HG02885 (cell line): Measurements from ENCODE around the gene DYRK2.
A peak's percentile ranks its signal among the peaks of the same experiment; 100 is the strongest.

Source experiments
- ATAC-seq: cut with Tn5 transposase; IDR thresholded peaks from one replicate; pipeline ENCODE4 v1.9.1; 2021; ENCODE audit warnings: mild to moderate bottlenecking; ENCODE audit not compliant: unreplicated experiment, poor library complexity

The DYRK2 gene

GRCh38 chr12:67697443-67697842 is 48.9 kb downstream of the DYRK2 start:
- ATAC-seq: no peak

GRCh38 chr12:67697967-67698366 is 49.4 kb downstream of the DYRK2 start:
- ATAC-seq: no peak

GRCh38 chr12:67698672-67699581 is 50.4 kb downstream of the DYRK2 start:
- peak; percentile 96 for ATAC-seq

GRCh38 chr12:67701121-67701520 is 52.6 kb downstream of the DYRK2 start:
- ATAC-seq: no peak

GRCh38 chr12:67702136-67702535 is 53.6 kb downstream of the DYRK2 start:
- no peak for ATAC-seq

GRCh38 chr12:67704071-67704470 is 55.5 kb downstream of the DYRK2 start:
- no peak for ATAC-seq

GRCh38 chr12:67705394-67706370 is 57.1 kb downstream of the DYRK2 start:
- ATAC-seq: no peak

GRCh38 chr12:67709367-67709954 is 60.9 kb downstream of the DYRK2 start:
- ATAC-seq: no peak

GRCh38 chr12:67710582-67710981 is 62.0 kb downstream of the DYRK2 start:
- peak; percentile 98 for ATAC-seq

GRCh38 chr12:67712011-67712410 is 63.5 kb downstream of the DYRK2 start:
- no peak for ATAC-seq

- no peak for ATAC-seq
Observed at GRCh38 chr12:67714648-67715047, 66.1 kb downstream of the DYRK2 start.
